GM12878 (cell line): ENCODE data around the gene REXO2.

Source experiments
- CHD4 ChIP-seq: fragments of 200-600 bp; sonication (generic); IDR thresholded peaks from 2 replicates; pipeline ENCODE4 v1.6.1; 2016; ENCODE audit warnings: mild to moderate bottlenecking
- CREB1 ChIP-seq: IDR thresholded peaks from 2 replicates; pipeline ENCODE4 v1.6.1; 2012; ENCODE audit warnings: low read depth, mild to moderate bottlenecking, inconsistent platforms
- EP300 ChIP-seq, 2 experiments: fragments of 150-350 bp in 1 of 2; IDR thresholded peaks; 2 replicates each; pipeline ENCODE4 v1.6.1; 2011 to 2012; ENCODE audit warnings: low read depth in 2 of 2, low read length in 2 of 2, borderline replicate concordance in 1 of 2, improper control_type of control experiment in 1 of 2, inconsistent platforms in 1 of 2; ENCODE audit not compliant: control insufficient read depth in 1 of 2
- EZH2 ChIP-seq: IDR thresholded peaks from 2 replicates; pipeline ENCODE4 v1.6.1; 2012; ENCODE audit warnings: low read depth, mild to moderate bottlenecking, control low read depth, inconsistent platforms, low read length, borderline replicate concordance; ENCODE audit not compliant: control insufficient read depth
- NR2C2 ChIP-seq: IDR thresholded peaks from 2 replicates; pipeline ENCODE4 v1.6.1; 2011; ENCODE audit warnings: borderline replicate concordance, low read depth; ENCODE audit not compliant: control insufficient read depth, insufficient read length
- PAX5 ChIP-seq: IDR thresholded peaks from 2 replicates; pipeline ENCODE4 v1.6.1; 2011; ENCODE audit warnings: low read depth, low read length, borderline replicate concordance
- POLR2AphosphoS5 ChIP-seq: IDR thresholded peaks from 2 replicates; pipeline ENCODE4 v1.6.1; 2011; ENCODE audit warnings: mild to moderate bottlenecking, low read length, inconsistent platforms
- TF ChIP-seq, protein P1 (sequence below), 3 experiments: IDR thresholded peaks in 2 of 3; conservative IDR thresholded peaks in 1 of 3; 2 replicates each; pipeline ENCODE4 v1.5.1; 2011; ENCODE audit warnings: low read depth in 3 of 3, low read length in 3 of 3, mild to moderate bottlenecking in 3 of 3, control low read depth in 2 of 3, moderate library complexity in 2 of 3, inconsistent platforms in 1 of 3, mixed read lengths in 1 of 3; ENCODE audit not compliant: control insufficient read depth in 2 of 3, insufficient read depth in 1 of 3; ENCODE audit errors: extremely low read depth in 1 of 3
- TF ChIP-seq, protein P2 (sequence below): fragments of 450-650 bp; IDR thresholded peaks from 2 replicates; pipeline ENCODE4 v1.6.1; 2017; ENCODE audit warnings: mild to moderate bottlenecking, low read depth, inconsistent platforms; ENCODE audit not compliant: poor library complexity, severe bottlenecking
- TF ChIP-seq, protein P3 (sequence below): IDR thresholded peaks from 2 replicates; pipeline ENCODE4 v1.6.1; 2011; ENCODE audit warnings: mild to moderate bottlenecking, low read depth, low read length, moderate library complexity; ENCODE audit not compliant: insufficient replicate concordance
- TF ChIP-seq, protein P4 (sequence below): IDR thresholded peaks from 2 replicates; pipeline ENCODE4 v1.6.1; 2012; ENCODE audit warnings: low read depth, low read length, improper control_type of control experiment

DNA sequence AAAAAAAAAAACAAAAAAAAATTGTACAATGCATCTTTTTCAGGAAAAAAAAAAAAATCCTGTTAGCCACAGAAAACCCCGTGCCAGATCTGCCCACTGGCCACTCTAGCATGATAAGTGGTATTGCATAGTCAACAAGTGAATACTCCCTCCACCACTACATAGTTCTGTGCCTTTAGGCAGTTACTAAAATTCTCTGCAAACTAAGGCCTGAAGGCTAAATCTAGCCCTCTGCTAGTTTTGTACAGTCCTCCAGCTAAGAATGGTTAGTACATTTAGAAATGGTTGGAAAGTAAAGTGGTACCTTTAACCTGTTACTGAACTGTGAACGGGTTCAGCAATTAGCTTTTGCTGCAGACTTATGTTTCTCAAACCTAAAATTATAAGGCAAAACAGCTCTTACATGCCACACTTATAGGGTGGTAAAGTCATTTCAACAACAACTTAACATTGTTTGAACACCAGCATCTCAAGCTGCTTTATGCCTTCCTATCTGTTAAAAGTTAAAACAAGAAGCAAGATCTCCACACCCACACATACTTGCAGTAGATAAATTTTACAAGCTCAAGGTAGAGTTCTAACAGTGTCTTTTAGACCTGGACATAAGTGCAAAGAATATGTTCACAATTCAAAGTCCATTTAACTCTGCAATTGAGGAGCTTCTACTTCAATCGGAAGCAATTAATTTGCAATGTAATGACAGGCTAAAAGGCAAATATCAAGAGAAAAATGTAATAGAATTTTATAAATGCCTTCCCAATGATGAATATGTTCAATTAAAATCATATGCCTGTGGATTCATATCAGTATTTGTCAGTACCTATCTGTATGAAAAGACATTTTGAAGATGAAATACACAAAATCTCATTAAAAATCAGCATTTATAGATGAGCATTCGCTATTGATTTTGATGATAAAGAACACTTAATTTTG, 46.3 kb upstream of the REXO2 start:
- TF ChIP-seq POLR2AphosphoS5 (no peak), CHD4 (no peak), EZH2 (no peak), PAX5 (no peak), CREB1 (no peak), EP300 (IDR thresholded peaks at IDR 0.05; ENCODE audit: borderline replicate concordance in 1 of 2, control insufficient read depth in 1 of 2, low read depth in 2 of 2, low read length in 2 of 2) (no peak), NR2C2 (no peak)
- TF ChIP-seq, protein P1, sequence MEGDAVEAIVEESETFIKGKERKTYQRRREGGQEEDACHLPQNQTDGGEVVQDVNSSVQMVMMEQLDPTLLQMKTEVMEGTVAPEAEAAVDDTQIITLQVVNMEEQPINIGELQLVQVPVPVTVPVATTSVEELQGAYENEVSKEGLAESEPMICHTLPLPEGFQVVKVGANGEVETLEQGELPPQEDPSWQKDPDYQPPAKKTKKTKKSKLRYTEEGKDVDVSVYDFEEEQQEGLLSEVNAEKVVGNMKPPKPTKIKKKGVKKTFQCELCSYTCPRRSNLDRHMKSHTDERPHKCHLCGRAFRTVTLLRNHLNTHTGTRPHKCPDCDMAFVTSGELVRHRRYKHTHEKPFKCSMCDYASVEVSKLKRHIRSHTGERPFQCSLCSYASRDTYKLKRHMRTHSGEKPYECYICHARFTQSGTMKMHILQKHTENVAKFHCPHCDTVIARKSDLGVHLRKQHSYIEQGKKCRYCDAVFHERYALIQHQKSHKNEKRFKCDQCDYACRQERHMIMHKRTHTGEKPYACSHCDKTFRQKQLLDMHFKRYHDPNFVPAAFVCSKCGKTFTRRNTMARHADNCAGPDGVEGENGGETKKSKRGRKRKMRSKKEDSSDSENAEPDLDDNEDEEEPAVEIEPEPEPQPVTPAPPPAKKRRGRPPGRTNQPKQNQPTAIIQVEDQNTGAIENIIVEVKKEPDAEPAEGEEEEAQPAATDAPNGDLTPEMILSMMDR (IDR thresholded peaks at IDR 0.05 in 2 of 3, conservative IDR thresholded peaks at IDR 0.05 in 1 of 3; ENCODE audit: control insufficient read depth in 2 of 3, extremely low read depth in 1 of 3, insufficient read depth in 1 of 3, low read depth in 3 of 3, low read length in 3 of 3), result no peak
- TF ChIP-seq, protein P2, sequence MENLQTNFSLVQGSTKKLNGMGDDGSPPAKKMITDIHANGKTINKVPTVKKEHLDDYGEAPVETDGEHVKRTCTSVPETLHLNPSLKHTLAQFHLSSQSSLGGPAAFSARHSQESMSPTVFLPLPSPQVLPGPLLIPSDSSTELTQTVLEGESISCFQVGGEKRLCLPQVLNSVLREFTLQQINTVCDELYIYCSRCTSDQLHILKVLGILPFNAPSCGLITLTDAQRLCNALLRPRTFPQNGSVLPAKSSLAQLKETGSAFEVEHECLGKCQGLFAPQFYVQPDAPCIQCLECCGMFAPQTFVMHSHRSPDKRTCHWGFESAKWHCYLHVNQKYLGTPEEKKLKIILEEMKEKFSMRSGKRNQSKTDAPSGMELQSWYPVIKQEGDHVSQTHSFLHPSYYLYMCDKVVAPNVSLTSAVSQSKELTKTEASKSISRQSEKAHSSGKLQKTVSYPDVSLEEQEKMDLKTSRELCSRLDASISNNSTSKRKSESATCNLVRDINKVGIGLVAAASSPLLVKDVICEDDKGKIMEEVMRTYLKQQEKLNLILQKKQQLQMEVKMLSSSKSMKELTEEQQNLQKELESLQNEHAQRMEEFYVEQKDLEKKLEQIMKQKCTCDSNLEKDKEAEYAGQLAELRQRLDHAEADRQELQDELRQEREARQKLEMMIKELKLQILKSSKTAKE, result no peak
- TF ChIP-seq, protein P3, sequence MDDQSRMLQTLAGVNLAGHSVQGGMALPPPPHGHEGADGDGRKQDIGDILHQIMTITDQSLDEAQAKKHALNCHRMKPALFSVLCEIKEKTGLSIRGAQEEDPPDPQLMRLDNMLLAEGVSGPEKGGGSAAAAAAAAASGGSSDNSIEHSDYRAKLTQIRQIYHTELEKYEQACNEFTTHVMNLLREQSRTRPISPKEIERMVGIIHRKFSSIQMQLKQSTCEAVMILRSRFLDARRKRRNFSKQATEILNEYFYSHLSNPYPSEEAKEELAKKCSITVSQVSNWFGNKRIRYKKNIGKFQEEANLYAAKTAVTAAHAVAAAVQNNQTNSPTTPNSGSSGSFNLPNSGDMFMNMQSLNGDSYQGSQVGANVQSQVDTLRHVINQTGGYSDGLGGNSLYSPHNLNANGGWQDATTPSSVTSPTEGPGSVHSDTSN, result no peak
- TF ChIP-seq, protein P4, sequence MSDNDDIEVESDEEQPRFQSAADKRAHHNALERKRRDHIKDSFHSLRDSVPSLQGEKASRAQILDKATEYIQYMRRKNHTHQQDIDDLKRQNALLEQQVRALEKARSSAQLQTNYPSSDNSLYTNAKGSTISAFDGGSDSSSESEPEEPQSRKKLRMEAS, result no peak
